Adrenal gland (tissue), 5 donors: ENCODE results near the gene SPAG9.

Source experiments
- CTCF ChIP-seq, 6 experiments: fragments of 450-650 bp in 4 of 6; fragments of 200-600 bp in 2 of 6; sonication (generic) in 1 of 6; IDR thresholded peaks; 1 replicate in 5 of 6; 2 replicates in 1 of 6; pipeline versions ENCODE4 v1.5.1 to v1.8.0; 2016 to 2021; ENCODE audit warnings: antibody characterized with exemption in 6 of 6, mild to moderate bottlenecking in 2 of 6, moderate library complexity in 1 of 6
- POLR2A ChIP-seq, 2 donors: fragments of 450-650 bp; IDR thresholded peaks; one replicate each; pipeline ENCODE4 v1.6.1; 2017; ENCODE audit warnings: antibody characterized with exemption in 2 of 2, mild to moderate bottlenecking in 2 of 2, moderate library complexity in 1 of 2
- donor health status: DM: no; HTN: no; CAD: no.

DNA sequence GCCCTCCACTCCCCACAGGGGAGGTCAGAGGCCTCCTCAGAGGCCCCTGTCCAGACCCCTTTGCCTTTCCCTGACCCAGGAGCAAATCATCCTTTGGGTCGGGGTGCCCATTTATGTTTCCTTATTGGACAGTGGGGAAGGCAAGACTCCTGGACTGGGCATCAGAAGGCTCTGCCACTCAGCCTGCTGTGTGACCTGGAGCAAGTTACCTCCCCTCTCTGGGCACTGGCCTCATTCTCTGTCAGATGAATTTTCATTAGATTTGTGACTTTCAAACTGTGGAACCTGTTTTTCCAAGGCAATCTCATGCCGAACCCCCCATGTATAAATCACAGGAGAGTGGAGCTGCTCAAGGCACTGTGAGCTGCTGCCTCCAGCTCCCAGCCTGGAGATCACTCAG is 207.5 kb downstream of the SPAG9 start:
- TF ChIP-seq POLR2A (IDR thresholded peaks at IDR 0.05) (no peak), CTCF (IDR thresholded peaks at IDR 0.05) (no peak)
